Endometrial microvascular endothelial cells (primary cell): ENCODE results near the gene BLM. TPM values are rescaled to one million over a fixed set of nuclear protein-coding genes. Genes with fewer than 3 reads are reported as not detected.

Experiments
- in situ Hi-C: cut with HindIII; loops from 2 replicates; pipeline ENCODE4 v1.10.0; 2017; ENCODE audit warnings: low sequenced_read_pairs, low pct_unique_long_range_greater_than_20kb; ENCODE audit errors: inconsistent ontology term
- total RNA-seq: library from RNA; depleted of rRNA; stranded (reverse); fragments of >200 nt; gene quantifications from one replicate; pipeline ENCODE4 v1.2.3, GENCODE V29; 2015; ENCODE audit errors: inconsistent ontology term

Gene BLM
- total RNA-seq, 1 donor from 2014 or later: 11.8 TPM

GRCh38 chr15:90857337-90857736 lies 140.2 kb downstream of the BLM start:
- in situ Hi-C loops: no loop called here

GRCh38 chr15:90857883-90858443 lies 140.8 kb downstream of the BLM start:
- in situ Hi-C loops: no loop called here

GRCh38 chr15:90859234-90860131 lies 142.3 kb downstream of the BLM start:
- in situ Hi-C loops: no loop called here

- in situ Hi-C loops: no loop called here
Observed at GRCh38 chr15:90860450-90860849, 143.3 kb downstream of the BLM start.

DNA sequence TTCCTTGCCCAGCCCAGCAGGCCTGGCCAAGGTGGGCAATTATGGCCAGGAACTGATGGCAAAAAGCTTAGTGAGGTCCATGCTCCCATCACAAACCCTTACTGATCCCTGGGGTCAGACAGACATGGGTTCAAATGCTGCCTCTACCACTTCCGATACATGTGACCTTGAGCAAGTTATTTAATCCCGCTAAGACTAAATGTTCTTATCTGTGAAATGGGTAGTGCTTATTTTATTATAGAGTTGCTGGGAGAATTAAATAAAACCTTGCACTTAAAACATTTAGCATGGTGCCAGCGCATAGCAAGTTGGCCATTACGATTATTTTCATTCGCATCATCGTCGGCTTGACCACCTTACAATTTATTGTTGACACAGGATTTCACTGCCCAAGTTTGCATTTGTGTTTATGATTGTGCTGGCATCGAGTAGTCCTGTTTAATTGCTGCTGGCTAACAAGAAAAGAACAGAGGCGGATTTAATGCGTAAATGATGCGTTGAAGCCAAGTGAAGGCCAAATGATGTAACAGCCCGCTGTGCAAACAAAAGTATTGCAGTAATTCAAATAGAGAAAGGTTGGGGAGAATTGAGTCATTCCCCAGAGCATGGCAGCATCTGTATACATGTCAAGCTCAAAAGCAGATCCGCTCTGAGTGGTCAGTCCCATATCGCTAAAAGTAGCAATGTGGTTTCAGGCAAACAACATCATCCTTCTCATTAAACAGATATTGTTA lies 144.0 kb downstream of the BLM start:
- in situ Hi-C loops: no loop called here

DNA sequence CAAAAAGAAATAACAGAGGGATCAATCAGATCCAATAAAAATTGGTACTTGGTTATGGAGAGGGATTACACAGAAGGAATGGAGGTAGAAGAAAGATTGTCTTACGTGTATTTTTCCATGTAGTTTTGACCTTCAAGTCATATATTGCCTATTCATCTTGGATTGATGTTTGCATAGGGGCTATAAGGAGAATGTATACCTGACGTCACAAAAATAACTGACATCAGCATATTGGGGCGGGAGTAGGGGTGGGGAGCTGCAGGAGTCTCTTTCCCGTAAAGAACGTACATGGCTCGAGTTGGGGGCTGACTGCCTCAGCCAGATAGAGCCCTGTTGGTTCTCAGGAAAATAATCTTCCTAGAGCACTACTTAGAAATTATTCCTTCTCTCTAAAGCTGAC lies 145.3 kb downstream of the BLM start:
- in situ Hi-C loops: no loop called here

DNA sequence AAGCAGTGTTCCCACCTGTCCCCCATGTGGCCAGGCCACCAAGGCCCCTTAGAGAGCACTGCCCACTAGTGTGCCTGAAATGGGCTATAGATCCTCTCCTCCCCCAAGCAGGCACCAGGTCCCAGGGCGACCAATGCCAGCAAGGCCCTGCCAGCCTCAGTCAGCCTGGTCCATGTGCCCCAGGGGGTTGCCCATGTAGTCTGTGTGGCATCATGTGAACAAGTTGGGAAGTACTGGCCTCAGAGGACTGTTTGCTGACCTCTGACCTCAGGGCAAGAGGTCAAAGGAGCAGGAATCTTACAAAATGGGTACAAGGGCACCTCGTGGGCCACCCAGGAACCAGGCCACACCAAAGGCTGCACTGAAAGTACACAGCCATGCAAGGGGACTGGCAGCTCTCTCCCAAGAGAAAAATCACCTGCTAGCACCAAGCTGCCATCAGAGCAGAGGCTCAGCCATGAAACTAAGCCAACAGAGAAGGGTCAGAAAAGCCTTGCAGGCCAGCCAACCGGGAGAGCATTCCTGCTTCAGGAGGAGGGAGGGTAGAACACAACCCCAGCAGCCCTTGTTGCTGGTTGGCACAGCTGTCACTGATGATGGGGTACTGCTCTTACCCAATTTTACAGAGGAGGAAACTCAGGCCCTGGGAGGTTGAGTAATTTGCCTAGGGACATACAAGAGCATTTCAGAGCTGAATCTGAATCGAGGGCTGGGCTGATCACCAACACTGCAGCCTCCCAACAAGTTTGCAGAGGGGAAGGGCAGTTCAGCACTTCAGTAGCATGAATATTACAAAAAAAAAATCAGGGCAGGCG lies 146.0 kb downstream of the BLM start:
- in situ Hi-C loops: no loop called here

DNA sequence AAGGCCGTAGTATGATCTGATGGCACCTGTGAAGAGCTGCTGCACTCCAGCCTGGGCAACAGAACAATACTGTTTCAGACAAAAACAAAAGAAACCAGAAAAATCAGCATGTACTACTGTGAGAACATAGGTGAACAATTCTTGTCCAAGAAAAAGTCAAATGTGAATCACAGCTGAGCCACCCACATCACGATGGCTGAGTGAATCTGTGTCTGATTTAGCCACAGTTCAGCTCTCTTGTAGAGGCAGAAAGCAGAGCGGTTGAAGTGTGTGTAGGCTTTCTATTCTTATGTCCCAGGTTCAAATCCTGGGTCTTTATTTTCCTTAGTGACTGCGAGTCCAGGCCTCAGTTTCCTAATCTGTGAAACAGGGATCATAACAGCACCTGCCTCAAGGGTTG lies 146.8 kb downstream of the BLM start:
- in situ Hi-C loops: no loop called here

DNA sequence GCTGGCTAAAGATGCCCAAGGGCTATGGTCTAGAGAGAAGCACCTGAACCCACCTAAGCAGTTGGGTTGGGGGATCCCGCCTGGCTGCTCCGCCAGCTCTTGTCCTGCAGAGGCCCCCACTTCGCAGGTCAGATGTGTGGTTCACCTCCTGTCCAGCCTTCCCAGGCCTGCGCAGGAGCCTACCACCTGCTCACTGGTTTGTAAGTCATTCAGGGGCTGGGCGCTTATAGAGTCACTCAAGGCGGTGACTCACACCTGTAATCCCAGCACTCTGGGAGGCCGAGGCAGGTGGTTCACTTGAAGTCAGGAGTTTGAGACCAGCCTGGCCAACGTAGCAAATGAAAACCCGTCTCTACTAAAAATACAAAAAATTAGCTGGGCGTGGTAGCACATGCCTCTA lies 147.4 kb downstream of the BLM start:
- in situ Hi-C loops: no loop called here

DNA sequence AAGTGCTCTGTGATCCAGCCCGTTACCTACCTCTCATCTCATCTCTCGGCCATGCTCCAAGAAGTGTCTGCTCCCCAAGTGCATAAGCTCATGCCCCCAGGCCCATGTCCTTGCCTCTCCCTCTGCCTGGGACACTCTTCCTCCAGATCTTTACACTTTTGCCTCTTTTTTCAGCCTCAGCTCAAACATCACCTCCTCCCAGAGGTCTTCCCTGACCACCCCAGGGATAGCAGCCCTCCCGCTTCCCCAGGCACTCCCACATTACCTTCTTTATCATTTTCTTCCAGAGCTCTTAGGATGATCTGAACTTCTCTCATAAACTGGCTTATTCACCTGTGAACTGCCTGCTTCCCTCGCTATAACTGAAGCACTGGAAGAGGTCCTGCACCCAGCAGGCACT lies 148.6 kb downstream of the BLM start:
- in situ Hi-C loops: no loop called here

Other genes with a start within 250 kb of the BLM start
- gene CRTC3, start 187.4 kb upstream of the BLM start, total RNA-seq: 13.1 TPM
- 156 TPM for gene FURIN, start 151.2 kb downstream of the BLM start, total RNA-seq
- gene FES, start 167.2 kb downstream of the BLM start, total RNA-seq: 144 TPM
- gene MAN2A2, start 186.0 kb downstream of the BLM start, total RNA-seq: 25.9 TPM
- gene HDDC3, start 215.2 kb downstream of the BLM start, total RNA-seq: 49.6 TPM
- 62.3 TPM for gene UNC45A, start 217.9 kb downstream of the BLM start, total RNA-seq
- 30.0 TPM for gene RCCD1, start 237.5 kb downstream of the BLM start, total RNA-seq